GM19467 (cell line): ENCODE results near the gene AKAP13.

Experiments
- ATAC-seq: cut with Tn5 transposase; IDR thresholded peaks from one replicate; pipeline ENCODE4 v1.9.1; 2021; ENCODE audit warnings: mild to moderate bottlenecking, moderate library complexity; ENCODE audit not compliant: unreplicated experiment

Gene AKAP13

GRCh38 chr15:85381850-85382751 lies 1.7 kb downstream of the AKAP13 start:
- ATAC-seq: no peak

DNA sequence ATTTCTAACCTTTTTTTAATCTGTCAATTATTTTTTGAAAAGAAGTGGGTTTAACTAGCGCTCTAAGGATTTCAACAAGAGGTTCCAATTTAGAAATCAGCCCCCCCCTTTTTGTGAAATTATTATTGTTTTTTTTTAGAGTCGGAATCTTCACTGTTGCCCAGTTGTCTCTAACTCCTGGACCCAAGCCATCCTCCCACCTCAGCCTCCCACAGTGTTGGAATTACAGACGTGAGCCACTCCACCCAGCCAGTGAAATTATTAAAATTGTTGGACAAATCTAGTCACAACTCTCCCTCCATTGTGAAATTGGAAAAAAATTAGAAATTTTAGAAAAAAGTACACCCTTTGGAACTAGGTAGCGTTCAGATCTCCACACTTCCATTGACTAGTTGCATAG lies 2.5 kb downstream of the AKAP13 start:
- ATAC-seq: no peak

DNA sequence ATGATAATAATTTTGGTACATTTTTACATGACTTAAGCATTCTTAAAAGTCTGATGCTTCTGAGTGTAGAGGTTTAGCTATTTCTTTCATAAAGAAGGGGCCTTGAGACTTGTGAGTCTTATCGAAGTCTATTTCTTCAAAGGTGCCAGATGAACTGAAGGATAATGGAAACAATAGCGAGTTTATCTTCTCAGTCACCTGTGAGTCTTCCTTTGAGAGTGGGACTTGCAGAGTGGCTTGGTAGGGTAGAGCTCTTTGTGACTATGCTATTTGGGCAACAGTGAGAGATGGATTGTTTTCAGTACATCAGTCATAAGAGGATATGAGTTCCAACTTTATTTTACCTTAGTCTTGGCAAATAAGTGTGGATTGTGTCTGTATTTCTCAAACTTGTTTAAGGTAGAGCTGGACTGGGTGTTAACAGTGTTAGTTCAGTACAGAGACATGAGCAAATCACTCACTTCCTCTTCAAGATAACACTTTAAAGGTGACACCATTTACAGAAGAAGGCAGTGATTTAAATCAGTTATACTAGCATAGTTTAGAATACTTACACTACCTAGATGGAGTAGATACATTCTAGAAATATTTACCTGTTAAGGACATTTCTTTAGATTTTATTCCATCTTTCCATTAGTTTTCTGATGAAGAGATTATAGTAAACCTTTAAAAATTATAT lies 3.2 kb downstream of the AKAP13 start:
- no peak for ATAC-seq

DNA sequence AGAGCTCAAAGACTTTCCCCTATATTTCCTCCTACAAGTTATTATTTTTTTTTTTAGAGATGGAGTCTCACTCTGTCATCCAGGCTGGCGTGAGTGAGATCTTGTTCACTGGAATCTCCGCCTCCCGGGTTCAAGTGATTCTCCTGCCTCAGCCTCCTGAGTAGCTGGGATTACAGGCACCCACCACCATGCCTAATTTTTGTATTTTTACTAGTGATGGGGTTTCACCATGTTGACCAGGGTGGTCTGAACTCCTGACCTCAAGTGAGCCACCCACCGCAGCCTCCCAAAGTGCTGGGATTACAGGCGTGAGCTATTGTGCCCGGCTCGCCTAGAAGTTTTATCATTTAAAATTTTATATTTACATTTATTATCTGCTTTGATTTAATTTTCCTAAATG lies 5.9 kb downstream of the AKAP13 start:
- ATAC-seq: no peak

DNA sequence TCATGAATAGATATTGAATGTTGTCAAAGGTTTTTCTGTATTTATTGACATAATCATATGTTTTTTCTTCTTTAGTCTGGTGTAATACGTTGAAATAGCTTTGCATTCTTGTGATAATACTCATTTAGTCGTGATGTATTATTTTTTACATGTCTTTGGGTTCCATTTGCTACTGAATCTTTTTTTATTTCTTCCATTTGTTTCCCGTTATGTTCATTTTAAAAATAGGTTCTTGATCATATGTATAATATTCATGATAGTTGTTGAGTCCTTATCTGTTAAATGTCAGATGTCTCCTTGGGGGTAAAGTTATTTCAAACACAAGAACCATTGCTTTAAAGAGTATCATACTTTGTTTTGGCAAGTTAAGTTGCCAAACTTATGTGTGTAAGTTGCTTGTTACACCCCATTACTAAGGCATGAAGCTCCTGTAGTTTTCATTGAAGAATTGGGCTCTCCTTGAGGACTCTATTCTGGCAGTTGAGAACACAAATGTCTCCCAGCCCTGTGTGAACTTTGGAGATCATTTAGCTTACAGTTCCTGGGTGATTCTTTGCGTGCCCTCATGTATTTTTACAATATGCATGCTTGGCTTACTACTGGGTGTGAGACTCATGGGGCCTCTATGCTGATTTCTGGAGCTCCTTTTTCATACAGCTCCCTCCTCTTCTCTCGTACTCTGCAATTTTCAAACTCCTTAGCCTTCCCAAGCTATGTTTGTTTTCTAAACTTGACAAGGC lies 8.3 kb downstream of the AKAP13 start:
- no peak for ATAC-seq

GRCh38 chr15:85389306-85389650 lies 8.9 kb downstream of the AKAP13 start:
- no peak for ATAC-seq

DNA sequence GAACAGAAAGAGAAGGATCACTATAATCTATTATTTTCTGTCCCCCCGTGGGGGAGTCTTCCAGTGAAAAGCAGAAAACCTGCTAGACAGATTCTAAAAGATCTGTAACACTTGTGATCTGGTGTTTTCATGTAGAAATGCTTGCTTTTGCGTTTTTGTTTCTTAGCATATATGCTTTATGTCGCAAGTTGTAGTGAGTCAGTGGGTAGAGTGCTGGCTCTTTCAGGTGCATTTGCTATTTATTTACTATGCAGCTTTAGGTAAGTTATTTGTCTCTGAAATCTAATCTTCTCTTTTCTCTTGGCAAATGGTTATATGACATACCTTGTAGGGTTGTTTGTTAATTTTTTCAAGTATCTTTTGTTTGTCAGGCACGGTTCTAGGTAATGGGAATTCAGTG lies 9.4 kb downstream of the AKAP13 start:
- no peak for ATAC-seq

DNA sequence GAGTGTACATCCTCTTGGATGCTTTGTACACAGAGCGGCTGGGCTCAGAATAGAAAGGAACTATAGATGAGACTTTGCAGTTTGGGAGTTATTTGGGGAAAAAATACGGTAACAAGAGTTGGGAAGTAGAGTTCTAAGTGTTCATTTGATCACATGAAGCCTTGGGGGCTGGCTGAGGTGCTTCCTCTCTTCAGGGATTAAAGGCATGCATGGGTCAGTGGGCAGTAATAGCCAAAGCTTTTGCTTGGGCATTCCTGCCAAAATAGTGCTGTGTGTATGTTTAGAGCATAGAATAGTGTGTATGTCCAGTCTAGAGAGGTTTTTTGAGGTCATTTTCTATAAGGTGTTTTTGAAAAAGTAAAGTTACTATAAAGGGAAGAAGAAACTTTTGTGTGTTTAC lies 12.8 kb downstream of the AKAP13 start:
- ATAC-seq: no peak

GRCh38 chr15:85394554-85395333 lies 14.3 kb downstream of the AKAP13 start:
- no peak for ATAC-seq

- ATAC-seq: no peak
These were observed 16.2 kb downstream of the AKAP13 start for GRCh38 chr15:85396554-85396953.

- ATAC-seq: no peak
These were observed 16.7 kb downstream of the AKAP13 start for GRCh38 chr15:85397151-85397550.

DNA sequence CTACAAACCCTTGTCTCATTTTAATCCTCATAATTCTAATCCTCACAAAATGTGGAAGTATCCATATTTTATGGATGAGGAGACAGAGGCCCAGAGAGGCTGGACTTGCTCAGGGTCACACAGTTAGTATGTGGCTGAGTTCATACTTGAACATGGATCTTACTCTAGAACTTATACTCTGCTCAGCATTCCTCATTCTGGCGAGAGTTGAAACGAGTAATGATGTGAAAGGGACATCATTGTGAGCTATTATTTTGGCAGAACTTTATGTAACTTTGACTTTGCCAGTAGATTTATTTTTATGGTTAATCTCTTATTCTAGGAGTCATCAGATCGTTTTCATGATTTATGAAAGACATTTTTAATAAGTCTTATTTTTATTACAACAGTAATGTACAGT lies 17.5 kb downstream of the AKAP13 start:
- no peak for ATAC-seq

DNA sequence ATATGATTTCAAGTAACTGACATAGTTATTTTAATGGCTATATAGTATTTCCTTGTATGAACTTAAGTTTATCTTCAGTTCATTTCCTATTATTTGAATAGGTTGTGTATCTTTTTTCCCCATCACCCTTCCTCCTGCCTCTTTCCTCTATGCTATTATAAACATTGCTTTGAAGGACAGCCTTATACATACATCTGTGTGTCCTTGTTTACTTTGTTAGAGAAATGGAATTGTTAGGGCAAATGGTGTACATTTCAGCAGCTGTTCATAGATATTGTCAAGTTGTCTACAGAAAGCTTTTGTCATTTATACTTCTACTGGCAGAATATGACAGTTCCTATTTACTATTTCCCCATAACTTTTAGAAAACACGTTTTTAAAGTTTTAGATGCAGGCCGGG lies 18.4 kb downstream of the AKAP13 start:
- ATAC-seq: no peak

GRCh38 chr15:85399627-85400026 lies 19.2 kb downstream of the AKAP13 start:
- no peak for ATAC-seq

- no peak for ATAC-seq
These were observed 20.2 kb downstream of the AKAP13 start for GRCh38 chr15:85400606-85401005.

DNA sequence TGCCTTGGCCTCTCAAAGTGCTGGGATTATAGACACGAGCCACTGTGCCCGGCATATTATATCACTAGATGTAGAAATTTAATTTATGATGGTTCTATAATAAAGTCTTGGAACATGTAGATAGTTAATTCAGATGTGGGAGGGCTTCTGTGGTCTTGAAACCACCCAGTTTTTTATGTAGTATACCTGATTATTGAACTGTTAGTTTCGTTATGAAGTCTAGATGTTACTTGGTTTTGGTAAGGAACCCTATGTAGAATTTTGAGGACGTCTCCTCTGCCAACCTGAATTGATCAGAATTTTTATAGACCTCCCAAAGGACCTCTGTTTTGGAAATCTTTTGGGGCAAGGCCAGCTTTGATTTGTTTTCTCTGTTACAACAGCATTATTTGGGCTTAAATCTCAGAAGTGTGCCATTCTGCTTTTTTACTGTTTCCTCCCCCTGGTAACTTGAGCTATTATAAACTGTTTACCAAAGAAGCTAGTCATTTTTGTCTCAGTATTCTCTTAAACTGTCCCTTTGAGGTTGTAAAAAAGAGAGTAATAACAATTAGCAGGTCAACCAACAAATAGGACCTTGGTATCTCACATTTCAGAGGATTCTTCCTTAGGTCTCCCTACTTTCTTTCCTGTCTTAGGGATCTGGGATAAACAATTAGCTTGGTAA lies 20.8 kb downstream of the AKAP13 start:
- ATAC-seq: no peak

GRCh38 chr15:85402195-85402881 lies 21.9 kb downstream of the AKAP13 start:
- no peak for ATAC-seq

DNA sequence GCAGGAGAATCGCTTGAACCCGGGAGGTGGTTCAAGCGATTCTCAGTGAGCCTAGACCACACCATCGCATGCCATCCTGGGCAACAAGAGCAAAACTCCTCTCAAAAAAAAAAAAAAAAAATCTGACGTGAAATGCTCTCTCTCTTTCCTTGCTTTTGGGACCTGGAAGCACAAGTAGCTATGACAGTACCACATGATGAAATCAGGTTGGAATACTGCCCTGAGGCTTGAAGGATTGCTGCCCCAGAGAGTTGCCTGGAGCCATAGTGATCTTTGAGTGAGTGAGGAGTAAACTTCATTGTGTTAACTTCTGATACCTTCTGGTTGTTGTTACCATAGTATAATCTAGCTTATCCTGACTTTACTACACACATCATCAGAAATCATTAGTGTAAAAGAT lies 23.3 kb downstream of the AKAP13 start:
- ATAC-seq: no peak

DNA sequence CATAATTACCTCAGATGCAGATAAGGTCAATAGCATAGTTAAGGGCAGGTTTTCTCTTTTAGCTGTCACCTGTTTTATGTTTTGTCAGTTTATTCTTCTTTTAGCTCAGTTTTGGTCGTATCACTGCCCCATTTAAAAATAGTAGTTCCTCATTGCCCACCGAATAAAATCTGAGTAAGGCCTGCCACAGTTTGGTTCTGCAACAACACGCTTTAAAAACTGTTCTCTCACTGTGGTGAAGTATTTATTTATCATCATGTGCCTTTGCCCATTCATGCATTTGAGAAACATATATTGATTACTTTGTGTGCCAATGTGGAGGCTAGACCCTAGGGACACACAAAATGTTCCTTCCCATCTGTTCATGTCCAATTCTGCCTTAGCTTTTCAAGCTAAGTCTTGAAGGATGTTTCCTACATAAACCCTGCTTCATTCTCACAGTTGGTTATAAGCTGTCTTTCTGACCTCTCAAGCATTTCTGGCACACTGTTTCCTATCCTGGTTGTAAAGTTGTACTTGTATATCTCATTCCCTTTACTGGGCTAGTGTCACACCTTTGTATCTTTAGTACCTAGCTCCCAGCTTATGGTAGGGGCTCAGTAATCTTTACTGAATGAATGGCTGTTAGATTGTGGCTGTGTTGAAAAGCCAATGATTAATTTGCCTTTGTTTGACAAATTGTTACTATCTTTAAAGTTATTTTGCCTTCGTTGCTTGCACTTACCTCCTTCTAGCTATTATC lies 23.9 kb downstream of the AKAP13 start:
- no peak for ATAC-seq
